Stimulated activated naive CD4-positive, alpha-beta T cell (primary cell): ENCODE data around the gene OTOP3.

Experiments
- DNase-seq, 6 experiments: peaks; one replicate each; lab custom pipeline; 2025; lab: John Stamatoyannopoulos, UW

The OTOP3 gene

GRCh38 chr17:74916851-74917199, 18.9 kb upstream of the OTOP3 start:
- no peak for DNase-seq

DNA sequence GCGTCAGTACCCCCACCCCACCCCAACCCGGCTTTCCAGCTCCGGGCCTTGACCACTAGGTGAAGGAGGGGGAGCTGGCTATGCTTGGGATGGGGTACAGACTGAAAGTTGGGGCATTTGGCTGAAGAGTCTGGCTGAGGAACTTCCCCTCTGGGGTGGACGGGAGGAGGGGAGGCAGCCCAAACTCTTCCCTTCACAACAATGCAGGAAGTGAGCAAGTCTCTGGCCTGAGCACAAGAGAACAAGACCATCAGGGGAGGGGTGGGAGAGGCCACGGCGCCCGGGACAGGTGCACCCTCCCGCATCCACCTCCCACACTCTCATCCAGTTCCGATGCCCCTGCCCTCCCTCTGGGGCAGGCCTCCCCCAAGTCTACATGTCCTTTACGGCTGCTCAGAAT, 18.3 kb upstream of the OTOP3 start:
- no peak for DNase-seq

DNA sequence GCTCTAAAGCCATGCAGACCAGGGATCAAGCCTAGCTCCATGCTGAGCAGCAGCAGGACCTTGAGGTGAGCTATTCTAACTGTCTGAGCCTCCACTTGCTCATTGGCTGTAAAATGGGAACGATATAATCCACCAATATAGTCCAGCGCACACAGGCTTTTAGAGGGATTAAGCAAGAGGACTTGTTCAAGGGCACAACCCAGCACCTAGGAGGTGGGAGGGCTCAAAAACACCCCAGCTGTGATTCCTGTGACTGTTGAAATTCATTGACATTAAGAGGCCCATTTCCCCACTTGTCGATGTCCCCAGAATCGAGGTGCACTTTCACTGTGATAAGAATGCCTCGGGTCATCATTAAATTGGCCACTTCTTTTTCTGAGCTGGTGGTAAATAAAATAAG, 16.8 kb upstream of the OTOP3 start:
- no peak for DNase-seq

GRCh38 chr17:74919440-74920305, 16.0 kb upstream of the OTOP3 start:
- no peak for DNase-seq

GRCh38 chr17:74920306-74920620, 15.4 kb upstream of the OTOP3 start:
- DNase-seq: no peak

- no peak for DNase-seq
Observed at GRCh38 chr17:74920642-74921025, 15.1 kb upstream of the OTOP3 start.

DNA sequence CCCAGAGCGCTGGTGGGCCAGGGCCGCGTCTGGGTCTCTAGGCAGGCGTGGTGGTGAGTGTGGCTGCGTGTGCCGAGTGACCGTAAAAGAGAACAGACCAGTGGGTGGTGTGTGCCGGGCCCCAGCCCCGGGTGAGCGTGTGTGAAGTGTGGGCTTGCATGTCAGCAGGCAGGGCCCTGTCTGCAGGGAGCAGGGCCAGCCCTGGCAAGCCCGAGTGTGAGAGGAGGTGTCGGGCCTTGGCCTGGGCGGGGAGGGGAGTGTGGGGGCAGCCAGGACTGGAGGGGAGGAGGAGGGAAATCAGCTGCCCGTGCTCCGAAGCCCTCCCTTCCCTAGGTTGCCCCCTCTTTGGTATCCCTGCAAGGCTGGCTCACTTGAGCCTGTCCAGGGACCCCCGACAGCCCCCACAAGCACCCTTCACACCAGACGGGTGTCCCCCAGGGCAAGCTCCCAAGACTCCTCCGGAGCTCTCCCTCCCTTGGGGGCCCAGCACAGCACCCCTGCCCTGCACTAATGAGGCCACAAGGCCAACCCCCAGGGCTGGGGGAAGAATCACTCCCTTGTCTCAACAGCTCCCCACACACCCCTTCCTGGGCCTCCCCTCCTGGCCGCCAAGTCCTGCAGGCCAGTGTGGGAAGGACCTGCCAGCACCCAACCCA, 14.5 kb upstream of the OTOP3 start:
- DNase-seq: no peak

DNA sequence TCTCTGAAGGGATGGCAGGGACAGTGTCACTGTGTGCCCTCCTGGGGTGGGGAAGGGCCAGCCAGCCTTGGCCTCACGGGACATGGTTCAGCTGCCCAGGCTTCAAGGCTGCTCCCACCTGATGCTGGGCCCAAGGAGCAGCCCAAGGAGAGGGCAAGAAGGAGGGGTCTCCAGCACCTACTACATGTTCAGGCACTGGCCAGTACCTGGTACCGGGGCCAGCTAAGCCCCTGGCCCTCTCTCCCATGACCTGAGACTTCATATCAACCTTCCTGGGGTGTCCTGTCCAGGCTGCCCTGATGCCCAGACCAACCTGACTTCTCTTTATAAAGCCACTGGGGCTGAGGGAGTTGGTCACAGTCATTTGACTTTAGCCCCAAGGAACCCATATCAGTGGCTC, 13.9 kb upstream of the OTOP3 start:
- no peak for DNase-seq

GRCh38 chr17:74922172-74922571, 13.5 kb upstream of the OTOP3 start:
- DNase-seq: no peak

GRCh38 chr17:74922694-74923537, 12.8 kb upstream of the OTOP3 start, which contains the start of gene USH1G:
Gene USH1G, minus strand, starts transcription at chr17:74923255. Its CDS starts 182 bp downstream, at chr17:74923073.
- peak in 1 of 6 experiments; percentile 80 for DNase-seq

GRCh38 chr17:74923538-74924249, 12.0 kb upstream of the OTOP3 start:
- DNase-seq: peak; percentile 25 to 80 (median 62)

DNA sequence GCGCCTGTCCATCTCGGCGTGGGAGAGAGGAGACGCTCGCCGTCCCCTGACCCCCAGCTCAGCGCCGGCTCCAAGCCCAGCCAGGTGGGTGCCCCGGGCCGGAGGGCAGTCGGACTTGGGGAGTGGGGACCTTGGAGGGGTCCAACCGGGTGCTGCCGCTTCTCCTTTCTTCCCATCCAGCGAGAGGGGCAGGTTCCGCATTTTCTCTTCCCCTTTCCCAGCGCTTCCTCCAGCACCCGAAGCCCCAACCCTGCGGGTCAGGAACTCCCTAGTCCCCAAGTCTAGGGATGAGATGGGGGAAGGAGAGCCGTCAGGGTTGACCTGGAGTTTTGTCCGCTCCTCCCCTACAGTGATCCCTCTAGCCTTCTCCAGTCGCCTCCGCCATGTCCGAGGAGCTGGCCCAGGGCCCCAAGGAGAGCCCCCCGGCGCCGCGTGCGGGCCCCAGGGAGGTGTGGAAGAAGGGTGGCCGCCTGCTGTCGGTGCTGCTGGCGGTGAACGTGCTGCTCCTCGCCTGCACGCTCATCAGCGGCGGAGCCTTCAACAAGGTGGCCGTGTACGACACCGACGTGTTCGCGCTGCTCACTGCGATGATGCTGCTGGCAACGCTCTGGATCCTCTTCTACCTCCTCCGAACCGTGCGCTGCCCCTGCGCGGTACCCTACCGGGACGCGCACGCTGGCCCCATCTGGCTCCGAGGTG, 11.3 kb upstream of the OTOP3 start, which contains the start of gene OTOP2:
Gene OTOP2, plus strand, starts transcription at position 24 of the 699 bp plus-strand sequence. Its CDS starts 360 bp downstream, at position 384.
- DNase-seq: peak in 1 of 6 experiments; percentile 38

DNA sequence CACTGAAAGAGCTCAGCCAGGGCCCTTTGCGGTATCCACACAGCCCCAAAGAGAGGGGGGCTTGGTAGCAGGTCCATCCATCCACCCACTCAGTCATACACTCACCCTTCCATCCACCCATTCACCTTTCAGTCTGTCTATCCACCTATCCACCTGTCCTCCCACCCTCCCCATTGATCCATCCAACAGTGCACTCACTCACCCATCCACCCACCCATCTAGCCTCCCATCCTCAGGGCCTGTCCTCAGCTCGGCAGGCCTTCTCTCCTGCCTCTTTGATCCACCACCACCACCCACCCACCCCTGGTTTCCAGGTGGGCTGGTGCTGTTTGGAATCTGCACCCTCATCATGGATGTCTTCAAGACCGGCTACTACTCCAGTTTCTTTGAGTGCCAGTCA, 10.5 kb upstream of the OTOP3 start:
- no peak for DNase-seq

DNA sequence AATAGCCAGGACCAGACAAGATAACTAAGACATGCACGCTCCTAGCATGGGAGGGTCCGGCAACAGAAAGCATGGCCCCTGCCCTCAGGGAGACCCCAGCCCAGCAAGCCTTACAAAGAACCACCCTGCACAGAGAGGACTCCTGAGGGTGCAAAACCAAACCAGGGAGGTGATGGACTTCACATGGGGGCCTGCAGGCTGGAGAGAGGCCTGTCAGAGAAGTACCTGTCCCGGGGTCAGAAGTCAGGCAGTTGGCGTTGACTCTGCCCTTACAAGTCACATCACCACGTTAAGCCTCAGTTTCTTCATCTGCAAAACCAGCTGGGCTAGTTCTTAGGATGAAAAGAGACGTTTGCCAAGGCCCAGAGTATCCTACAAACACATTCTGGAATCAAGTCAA, 6.9 kb upstream of the OTOP3 start:
- no peak for DNase-seq

DNA sequence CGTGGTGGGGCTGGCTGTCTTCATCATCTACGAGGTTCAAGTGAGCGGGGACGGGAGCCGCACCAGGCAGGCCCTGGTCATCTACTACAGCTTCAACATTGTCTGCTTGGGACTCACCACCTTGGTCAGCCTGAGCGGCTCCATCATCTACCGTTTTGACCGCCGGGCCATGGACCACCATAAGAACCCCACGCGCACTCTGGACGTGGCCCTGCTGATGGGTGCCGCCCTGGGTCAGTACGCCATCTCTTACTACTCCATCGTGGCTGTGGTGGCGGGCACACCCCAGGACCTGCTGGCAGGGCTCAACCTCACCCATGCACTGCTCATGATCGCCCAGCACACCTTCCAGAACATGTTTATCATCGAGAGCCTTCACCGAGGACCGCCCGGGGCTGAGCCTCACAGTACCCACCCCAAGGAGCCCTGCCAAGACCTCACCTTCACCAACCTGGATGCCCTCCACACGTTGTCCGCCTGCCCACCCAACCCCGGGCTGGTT, 5.1 kb upstream of the OTOP3 start:
- DNase-seq: no peak

GRCh38 chr17:74935048-74935447, 650 bp upstream of the OTOP3 start:
- DNase-seq: no peak

GRCh38 chr17:74936470-74936799, 737 bp downstream of the OTOP3 start:
- no peak for DNase-seq

DNA sequence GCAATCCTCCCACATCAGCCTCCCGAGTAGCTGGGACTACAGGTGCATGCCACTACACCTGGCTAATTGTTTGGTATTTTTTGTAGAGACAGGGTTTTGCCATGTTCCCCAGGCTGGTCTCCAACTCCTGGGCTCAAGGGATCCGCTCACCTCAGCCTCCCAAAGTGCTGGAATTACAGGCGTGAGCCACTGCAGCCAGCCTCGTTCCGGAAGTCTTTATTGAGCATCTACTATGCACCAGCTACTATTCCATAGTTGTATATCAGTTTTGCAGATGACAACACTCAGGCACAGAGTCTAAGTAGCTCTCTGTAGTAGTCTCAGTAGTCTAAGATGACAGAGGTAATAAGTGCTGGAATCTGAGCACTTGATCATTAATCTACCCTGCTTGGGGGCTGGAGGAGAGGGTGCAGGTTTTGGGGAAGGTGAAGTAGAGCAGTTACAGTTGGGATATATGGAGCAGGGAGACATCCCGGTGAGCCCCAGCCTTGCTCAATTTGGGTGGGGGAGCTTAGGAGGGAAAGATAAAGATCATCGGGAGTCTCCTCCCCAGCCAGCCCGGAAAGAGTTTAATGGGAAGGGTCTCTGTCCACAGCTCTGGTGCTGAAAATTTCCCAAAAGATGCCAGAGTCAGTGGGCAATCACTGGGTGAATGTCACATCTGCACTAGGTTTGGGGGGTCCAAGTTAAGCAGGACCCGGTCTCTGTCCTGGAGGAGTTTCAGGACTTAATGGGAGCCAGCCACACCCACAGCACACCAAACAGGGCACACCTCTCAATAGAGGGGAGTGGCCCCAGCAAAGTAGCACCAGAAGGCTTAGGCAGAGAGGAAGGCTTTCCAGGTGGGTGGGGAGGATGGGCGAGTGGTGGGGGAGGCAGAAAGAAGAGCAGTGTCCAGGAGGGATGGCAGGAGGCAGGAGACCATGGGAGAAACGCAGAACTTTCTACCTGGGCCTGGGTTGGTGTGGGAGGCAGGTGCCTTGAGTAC, 1.7 kb downstream of the OTOP3 start:
- DNase-seq: no peak

DNA sequence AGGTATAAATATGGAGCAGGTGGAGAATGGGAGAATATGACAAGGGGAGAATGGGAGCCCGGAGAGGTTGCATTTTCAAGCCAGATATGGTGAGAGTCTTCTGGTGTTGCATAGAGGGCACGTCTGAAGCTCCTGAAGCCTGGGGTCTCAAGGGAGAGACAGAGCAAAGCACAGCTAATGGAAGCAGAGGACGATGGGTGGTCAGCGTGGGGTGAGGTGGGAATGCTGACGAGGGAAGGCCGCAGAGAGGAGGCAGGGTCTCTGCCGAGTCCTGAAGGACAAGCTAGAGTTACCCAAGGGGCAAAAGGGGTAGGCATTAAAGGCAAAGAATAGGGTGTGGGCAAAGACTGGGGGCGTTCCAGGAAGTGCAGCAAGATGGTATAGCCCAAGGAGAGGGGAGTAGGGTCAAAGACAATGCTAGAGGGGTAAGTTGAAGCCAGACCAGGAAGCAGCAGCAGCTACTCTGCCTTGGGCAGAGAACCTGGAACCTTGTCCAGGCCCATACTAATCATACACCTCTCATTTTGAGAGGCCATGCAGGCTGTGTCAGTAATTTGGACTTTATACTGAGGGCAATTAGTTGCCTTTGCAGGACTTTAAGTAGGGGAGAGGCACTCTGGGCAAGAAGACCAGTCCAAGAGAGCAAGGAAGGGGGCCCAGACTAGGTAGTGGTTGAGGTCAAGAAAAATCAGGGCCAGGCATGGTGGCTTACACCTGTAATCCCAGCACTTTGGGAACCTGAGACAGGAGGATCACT, 2.7 kb downstream of the OTOP3 start:
- no peak for DNase-seq
